ENCODE results near the gene DDX1. TPM values are rescaled to one million over a fixed set of nuclear protein-coding genes. Genes with fewer than 3 reads are reported as not detected.

The DDX1 gene
- total RNA-seq, 1 experiment from 2014 or later, result 106 TPM

- H3K36me3 Mint-ChIP-seq (ENCODE audit: insufficient read depth, unreplicated experiment), result no peaks in the 10 kb centered on the region
- peaks cover 3% of the 10 kb centered on the region for H3K9me3 Mint-ChIP-seq (ENCODE audit: low read depth, unreplicated experiment)
- no TSS peak for BruUV-seq (replicated peaks)
- CTCF ChIA-PET, result no interaction called here
- H3K4me1 Mint-ChIP-seq (ENCODE audit: low read depth, unreplicated experiment), result peaks cover 6% of the 10 kb centered on the region
- intact Hi-C loops (cut with micrococcal nuclease; ENCODE audit: unreplicated experiment), result no loop called here
- no peak overlapping the region for H3K4me3 Mint-ChIP-seq (ENCODE audit: low read depth, unreplicated experiment)
- no peak overlapping the region for H3K27ac Mint-ChIP-seq (ENCODE audit: unreplicated experiment)
- TF ChIP-seq CTCF (IDR thresholded peaks at IDR 0.05; ENCODE audit: unreplicated experiment), result no peak
- peaks cover 24% of the 10 kb centered on the region for H3K27me3 Mint-ChIP-seq (ENCODE audit: unreplicated experiment)
- no peak for DNase-seq
These were observed 77.1 kb downstream of the DDX1 start for GRCh38 chr2:15668611-15669305.

- Mint-ChIP-seq H3K27ac (ENCODE audit: unreplicated experiment) (no peak overlapping the region), H3K27me3 (ENCODE audit: unreplicated experiment) (peaks cover 24% of the 10 kb centered on the region), H3K9me3 (ENCODE audit: low read depth, unreplicated experiment) (peaks cover 3% of the 10 kb centered on the region), H3K4me1 (ENCODE audit: low read depth, unreplicated experiment) (peaks cover 13% of the 10 kb centered on the region), H3K36me3 (ENCODE audit: insufficient read depth, unreplicated experiment) (no peaks in the 10 kb centered on the region), H3K4me3 (ENCODE audit: low read depth, unreplicated experiment) (no peak overlapping the region)
- BruUV-seq (replicated peaks), result no TSS peak
- intact Hi-C loops (cut with micrococcal nuclease; ENCODE audit: unreplicated experiment), result no loop called here
- no peak for DNase-seq
- CTCF ChIA-PET, result no interaction called here
- TF ChIP-seq CTCF (IDR thresholded peaks at IDR 0.05; ENCODE audit: unreplicated experiment), result no peak
These were observed 77.8 kb downstream of the DDX1 start for GRCh38 chr2:15669375-15669910.

GRCh38 chr2:15670469-15670868, 78.8 kb downstream of the DDX1 start:
- Mint-ChIP-seq H3K4me1 (ENCODE audit: low read depth, unreplicated experiment) (peaks cover 23% of the 10 kb centered on the region), H3K36me3 (ENCODE audit: insufficient read depth, unreplicated experiment) (no peaks in the 10 kb centered on the region), H3K27me3 (ENCODE audit: unreplicated experiment) (peaks cover 24% of the 10 kb centered on the region), H3K4me3 (ENCODE audit: low read depth, unreplicated experiment) (no peak overlapping the region), H3K27ac (ENCODE audit: unreplicated experiment) (no peak overlapping the region), H3K9me3 (ENCODE audit: low read depth, unreplicated experiment) (peaks cover 3% of the 10 kb centered on the region)
- no peak for DNase-seq
- BruUV-seq (replicated peaks), result no TSS peak
- CTCF ChIA-PET, result no interaction called here
- TF ChIP-seq CTCF (IDR thresholded peaks at IDR 0.05; ENCODE audit: unreplicated experiment), result no peak
- intact Hi-C loops (cut with micrococcal nuclease; ENCODE audit: unreplicated experiment), result no loop called here

- Mint-ChIP-seq H3K36me3 (ENCODE audit: insufficient read depth, unreplicated experiment) (no peaks in the 10 kb centered on the region), H3K27ac (ENCODE audit: unreplicated experiment) (no peak overlapping the region), H3K4me3 (ENCODE audit: low read depth, unreplicated experiment) (no peak overlapping the region), H3K4me1 (ENCODE audit: low read depth, unreplicated experiment) (peaks cover 23% of the 10 kb centered on the region), H3K27me3 (ENCODE audit: unreplicated experiment) (peaks cover 24% of the 10 kb centered on the region), H3K9me3 (ENCODE audit: low read depth, unreplicated experiment) (peaks cover 3% of the 10 kb centered on the region)
- no peak for TF ChIP-seq CTCF (IDR thresholded peaks at IDR 0.05; ENCODE audit: unreplicated experiment)
- intact Hi-C loops (cut with micrococcal nuclease; ENCODE audit: unreplicated experiment), result no loop called here
- DNase-seq, result no peak
- no TSS peak for BruUV-seq (replicated peaks)
- CTCF ChIA-PET, result no interaction called here
These were observed 79.3 kb downstream of the DDX1 start for GRCh38 chr2:15670981-15671380.

Data from Calu3 (cell line).